Measurements from ENCODE around the gene CLDN3.
"Not testable (repeated sequence)": the region's sequence is repeated elsewhere in the genome, so short reads cannot be mapped to it uniquely, and the experiment has no call there.

CLDN3 gene

DNA sequence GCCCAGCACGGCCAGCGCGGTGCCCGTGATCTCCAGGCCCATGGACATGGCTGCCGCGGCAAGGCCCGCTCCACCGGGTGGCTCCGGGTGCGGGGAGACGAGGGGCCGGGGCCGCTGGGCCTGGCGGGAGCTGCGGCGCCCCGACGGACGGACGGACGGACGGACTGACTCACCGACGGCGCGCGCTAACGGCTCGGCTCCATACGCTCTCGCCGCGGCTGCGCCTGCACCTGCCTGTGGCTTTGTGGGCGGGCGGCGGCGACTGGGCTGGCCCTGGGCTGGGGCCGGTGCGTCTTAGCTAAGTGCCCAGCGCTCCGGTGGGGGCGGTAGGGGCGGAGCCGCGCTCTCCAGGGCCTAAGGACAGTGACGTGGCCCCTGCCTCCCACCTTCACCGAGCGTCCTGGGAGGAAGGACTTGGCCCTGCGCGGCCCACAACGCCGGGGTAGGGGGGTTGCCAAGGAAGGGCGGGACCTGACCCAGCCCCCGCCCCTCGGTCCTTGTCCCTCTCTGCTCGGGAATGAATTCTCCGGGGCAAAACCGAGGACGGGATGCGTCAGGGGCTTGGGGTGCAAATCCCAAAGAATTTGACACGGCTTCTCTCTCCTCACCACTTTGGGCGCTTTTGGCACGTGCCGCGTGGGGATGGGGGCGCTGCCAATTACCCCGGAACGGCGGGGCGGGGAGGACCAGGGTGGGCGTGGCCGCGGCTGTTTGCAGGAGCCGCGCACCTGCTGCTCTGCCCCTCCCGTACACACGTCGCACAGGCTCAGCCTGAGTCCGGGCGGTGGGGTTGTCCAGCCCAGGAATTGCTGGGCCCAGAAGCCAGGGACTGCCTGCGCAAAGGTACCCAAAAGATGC, at the start of gene CLDN3:
TSS of gene CLDN3 (minus strand) at position 269 of the 858 bp plus-strand sequence. CDS start at position 48, 221 bp downstream.
- no peak for DNase-seq (ENCODE audit: low spot score)

DNA sequence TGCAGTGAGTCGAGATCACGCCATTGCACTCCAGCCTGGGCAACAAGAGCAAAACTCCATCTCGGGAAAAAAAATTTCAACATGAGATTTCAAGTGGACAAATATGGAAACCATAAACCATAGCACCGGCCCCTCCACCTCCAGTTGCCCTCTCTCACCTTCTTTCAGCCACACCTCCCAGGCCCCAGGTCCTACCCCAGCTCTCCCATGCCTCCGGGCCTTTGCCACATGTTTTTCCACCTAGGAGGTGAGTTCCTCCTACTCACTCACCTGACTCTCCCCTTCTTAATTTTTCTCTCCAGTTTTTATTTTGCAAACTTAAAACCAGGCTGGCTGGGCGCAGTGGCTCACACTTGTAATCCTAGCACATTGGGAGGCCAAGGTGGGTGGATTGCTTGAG, 47.1 kb upstream of the CLDN3 start:
- no peak for DNase-seq (ENCODE audit: low spot score)

DNA sequence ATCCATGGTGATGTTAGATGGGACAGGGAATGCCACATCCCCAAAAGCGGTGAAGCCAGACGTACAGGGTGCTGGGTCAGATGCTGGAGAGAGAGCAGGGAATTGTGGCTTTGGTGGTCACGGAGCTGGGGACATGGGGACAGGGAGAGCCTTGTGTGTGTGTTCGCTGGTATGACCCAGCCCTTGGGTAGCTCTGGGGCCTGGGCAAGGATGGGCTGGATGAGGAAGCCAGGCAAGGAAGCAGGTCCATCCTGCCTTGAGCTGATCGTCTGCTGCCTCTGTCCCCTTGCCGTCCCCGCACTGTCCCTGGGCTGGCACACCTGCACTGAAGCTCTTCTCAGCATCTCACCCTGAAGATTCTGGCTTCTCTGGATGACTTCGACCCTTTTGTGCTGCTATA, 45.4 kb upstream of the CLDN3 start:
- no peak for DNase-seq (ENCODE audit: low spot score)

DNA sequence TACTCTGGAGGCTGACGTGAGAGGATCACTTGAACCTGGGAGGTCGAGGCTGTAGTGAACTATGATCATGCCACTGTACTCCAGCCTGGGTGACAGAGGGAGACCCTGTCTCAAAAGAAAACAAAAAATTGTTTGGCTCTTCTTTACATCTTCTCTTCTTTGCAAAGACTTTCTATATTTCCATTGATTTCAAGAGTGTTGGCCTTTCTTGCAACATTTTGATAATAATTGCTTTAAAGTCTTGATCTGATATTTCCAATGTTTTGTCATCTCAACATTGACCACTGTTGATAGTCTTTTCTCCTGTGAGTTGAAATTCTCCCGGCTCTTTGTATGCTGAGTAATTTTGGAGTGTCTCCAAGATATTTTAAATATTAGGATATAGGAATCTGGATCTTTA, 42.9 kb upstream of the CLDN3 start:
- no peak for DNase-seq (ENCODE audit: low spot score)

DNA sequence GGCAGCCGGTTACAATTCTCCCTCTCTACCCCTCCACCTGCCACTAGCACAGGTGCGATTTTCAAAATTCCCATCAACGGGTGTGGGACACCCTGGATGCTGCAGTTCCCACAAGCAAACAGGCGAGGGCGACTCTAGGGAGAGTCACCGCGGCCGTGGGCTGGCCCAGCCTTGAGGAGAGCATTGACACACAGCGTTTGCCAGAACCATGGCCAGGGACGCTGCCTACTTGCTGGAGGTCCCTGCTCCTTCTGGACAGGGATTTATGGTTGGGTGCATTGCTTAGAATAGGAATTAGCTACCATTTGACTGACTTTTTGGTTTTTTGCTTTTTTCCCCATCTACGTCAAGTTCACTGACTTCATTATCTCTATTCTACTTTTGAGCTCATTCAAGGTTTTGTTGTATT, 41.7 kb upstream of the CLDN3 start:
- peak; percentile 48 for DNase-seq (ENCODE audit: low spot score)

DNA sequence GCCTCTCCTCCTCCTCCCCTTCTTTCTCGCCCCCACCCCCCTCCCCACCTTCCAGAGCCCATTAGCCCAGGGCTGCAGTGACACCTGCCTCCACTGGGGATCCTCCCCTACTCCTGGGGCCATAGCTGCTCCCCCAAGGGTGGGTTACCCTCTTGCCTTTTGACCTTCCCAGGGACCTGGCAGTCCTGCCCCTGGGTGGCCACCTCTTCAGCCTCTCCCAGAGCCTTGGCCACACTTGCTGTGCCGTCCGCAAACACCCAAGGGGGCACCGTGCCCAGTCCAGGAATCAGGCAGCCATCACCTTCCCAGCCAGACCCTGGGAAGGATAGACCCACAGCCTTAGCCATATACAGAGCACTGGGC, 40.9 kb upstream of the CLDN3 start:
- no peak for DNase-seq (ENCODE audit: low spot score)

DNA sequence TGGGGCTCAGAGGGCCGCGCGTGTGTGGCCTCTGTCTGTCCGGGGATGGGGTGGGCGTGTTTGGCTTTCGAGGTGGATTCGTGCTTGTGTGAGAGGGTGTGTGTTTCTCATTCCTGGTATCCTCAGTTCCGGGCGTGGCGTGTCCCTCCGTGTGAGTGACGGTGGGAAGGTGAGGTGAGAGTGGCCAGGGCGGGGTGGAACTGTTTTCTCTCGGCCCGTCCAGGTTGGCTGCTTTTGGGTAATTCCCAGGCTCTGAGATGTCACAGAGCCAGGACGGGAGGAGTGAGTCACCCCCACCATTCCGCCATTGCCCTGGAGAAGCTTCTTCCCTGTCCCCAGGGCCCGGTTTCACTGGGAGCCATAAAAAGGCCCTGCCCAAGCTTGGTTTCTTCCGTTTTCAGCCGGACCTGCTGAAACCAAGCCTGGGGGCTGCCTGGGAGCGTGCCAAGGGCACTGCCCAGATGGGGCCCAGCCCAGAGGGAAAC, 39.4 kb upstream of the CLDN3 start:
- no peak for DNase-seq (ENCODE audit: low spot score)

- DNase-seq (ENCODE audit: low spot score), result no peak
Measured at GRCh38 chr7:73802459-73802858, 32.4 kb upstream of the CLDN3 start.

GRCh38 chr7:73801577-73801976, 31.5 kb upstream of the CLDN3 start:
- DNase-seq (ENCODE audit: low spot score), result no peak

GRCh38 chr7:73799282-73800141, 29.4 kb upstream of the CLDN3 start:
- DNase-seq (ENCODE audit: low spot score), result peak; percentile 36

GRCh38 chr7:73797176-73797575, 27.1 kb upstream of the CLDN3 start:
- DNase-seq (ENCODE audit: low spot score), result not testable (repeated sequence)

DNA sequence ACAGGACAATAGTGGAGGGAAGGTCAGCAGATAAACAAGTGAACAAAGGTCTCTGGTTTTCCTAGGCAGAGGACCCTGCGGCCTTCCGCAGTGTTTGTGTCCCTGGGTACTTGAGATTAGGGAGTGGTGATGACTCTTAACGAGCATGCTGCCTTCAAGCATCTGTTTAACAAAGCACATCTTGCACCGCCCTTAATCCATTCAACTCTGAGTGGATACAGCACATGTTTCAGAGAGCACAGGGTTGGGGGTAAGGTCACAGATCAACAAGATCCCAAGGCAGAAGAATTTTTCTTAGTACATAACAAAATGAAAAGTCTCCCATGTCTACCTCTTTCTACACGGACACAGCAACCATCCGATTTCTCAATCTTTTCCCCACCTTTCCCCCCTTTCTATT, 26.6 kb upstream of the CLDN3 start:
- not testable (repeated sequence) for DNase-seq (ENCODE audit: low spot score)

DNA sequence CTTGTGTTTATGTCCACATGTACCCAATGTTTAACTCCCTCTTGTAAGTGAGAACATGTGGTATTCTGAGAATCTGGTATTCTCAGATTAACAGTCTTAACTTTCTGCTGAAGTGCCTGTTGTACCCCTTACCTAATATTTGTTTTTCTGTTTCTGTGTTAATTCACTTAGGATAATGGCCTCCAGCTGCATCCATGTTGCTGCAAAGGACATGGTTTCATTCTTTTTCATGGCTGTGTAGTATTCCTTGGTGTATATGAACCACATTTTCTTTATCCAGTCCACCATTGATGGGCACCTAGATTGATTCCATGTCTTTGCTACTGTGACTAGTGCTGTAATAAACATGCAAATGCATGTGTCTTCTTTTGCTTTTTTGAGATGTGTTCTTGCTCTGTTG, 25.1 kb upstream of the CLDN3 start:
- DNase-seq (ENCODE audit: low spot score), result not testable (repeated sequence)

- DNase-seq (ENCODE audit: low spot score), result not testable (repeated sequence)
Measured at GRCh38 chr7:73791170-73791690, 21.2 kb upstream of the CLDN3 start.

- DNase-seq (ENCODE audit: low spot score), result no peak
Measured at GRCh38 chr7:73789051-73789450, 19.0 kb upstream of the CLDN3 start.

DNA sequence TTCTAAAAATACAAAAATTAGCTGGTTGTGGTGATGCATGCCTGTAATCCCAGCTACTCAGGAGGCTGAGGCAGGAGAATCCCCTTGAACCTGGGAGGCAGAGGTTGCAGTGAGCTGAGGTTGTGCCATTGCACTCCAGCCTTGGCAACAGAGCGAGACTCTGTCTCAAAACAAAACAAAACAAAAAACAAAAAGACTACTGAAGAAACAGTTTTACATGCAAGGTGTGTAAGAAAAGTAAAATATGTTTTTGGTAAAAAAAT, 17.6 kb upstream of the CLDN3 start:
- not testable (repeated sequence) for DNase-seq (ENCODE audit: low spot score)

GRCh38 chr7:73786588-73786987, 16.5 kb upstream of the CLDN3 start:
- DNase-seq (ENCODE audit: low spot score), result no peak

GRCh38 chr7:73779517-73779916, 9.4 kb upstream of the CLDN3 start:
- no peak for DNase-seq (ENCODE audit: low spot score)

DNA sequence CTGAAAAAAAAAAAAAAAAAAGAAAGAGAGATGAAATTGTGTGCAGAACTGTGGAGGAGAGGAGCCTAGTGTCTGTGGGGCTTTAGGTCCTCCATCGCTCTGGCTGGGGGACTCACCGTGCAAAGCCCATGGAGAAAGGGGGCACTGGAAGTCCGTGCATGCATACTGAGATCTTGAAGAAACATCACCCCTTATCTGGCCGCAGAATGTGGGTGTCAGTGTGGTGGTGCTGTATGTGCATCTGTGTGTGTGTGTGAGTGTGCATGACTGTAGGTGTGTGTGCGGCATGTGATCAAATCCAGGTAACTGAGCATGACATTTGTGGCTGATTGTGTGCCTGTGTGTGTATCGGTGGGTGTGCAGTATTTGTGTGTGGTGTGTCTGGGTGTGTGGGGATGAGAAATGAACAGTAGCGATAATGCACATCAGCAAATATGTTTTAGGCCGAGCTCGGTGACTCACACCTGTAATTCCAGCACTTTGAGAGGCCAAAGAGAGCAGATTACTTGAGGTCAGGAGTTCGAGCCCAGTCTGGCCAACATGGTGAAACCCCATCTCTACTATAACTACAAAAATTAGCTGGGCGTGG, 8.8 kb upstream of the CLDN3 start:
- no peak for DNase-seq (ENCODE audit: low spot score)

GRCh38 chr7:73774923-73775322, 4.9 kb upstream of the CLDN3 start:
- DNase-seq (ENCODE audit: low spot score), result no peak

GRCh38 chr7:73773700-73774517, 3.8 kb upstream of the CLDN3 start:
- peak; percentile 36 for DNase-seq (ENCODE audit: low spot score)

All from kidney capillary endothelial cell (primary cell).